ENCODE measurements around the gene PEPD.

DNA sequence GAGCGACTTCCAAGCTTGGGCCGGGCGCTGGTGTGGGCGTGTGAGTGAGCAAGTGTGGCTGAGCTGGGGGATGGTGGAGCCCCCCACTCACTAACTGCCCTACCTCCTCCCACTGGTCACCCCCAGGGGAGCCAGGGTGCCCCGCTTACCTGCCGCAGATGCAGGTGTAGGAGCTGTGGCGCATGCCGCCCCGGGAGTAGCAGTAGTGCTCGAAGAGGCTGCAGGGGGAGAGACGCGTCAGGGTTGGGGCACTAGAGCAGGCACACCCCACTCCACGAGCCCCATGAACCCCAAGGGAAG is 108.2 kb downstream of the PEPD start:
- TF ChIP-seq, protein P1, sequence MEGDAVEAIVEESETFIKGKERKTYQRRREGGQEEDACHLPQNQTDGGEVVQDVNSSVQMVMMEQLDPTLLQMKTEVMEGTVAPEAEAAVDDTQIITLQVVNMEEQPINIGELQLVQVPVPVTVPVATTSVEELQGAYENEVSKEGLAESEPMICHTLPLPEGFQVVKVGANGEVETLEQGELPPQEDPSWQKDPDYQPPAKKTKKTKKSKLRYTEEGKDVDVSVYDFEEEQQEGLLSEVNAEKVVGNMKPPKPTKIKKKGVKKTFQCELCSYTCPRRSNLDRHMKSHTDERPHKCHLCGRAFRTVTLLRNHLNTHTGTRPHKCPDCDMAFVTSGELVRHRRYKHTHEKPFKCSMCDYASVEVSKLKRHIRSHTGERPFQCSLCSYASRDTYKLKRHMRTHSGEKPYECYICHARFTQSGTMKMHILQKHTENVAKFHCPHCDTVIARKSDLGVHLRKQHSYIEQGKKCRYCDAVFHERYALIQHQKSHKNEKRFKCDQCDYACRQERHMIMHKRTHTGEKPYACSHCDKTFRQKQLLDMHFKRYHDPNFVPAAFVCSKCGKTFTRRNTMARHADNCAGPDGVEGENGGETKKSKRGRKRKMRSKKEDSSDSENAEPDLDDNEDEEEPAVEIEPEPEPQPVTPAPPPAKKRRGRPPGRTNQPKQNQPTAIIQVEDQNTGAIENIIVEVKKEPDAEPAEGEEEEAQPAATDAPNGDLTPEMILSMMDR (IDR thresholded peaks at IDR 0.05), result no peak
- TF ChIP-seq POLR2AphosphoS5 (IDR thresholded peaks at IDR 0.05), result no peak
